ENCODE data around the gene KCNIP2. TPM values are rescaled to one million over a fixed set of nuclear protein-coding genes. Genes with fewer than 3 reads are reported as not detected.
"Not testable (repeated sequence)": the region's sequence is repeated elsewhere in the genome, so short reads cannot be mapped to it uniquely, and the experiment has no call there.

KCNIP2 gene
- total and polyA plus RNA-seq, 7 experiments from 2014 or later, result 0.27 to 6.3 (median 2.4) TPM; not detected in 1

- Histone ChIP-seq H3K27ac (ENCODE audit: low read depth, low read length) (peak overlapping the region; percentile 22), H3K36me3 (ENCODE audit: control insufficient read depth in 2 of 3, insufficient read depth in 3 of 3, low read length in 3 of 3) (peaks cover 11 to 82% (median 46%) of the 10 kb centered on the region in 3 experiments), H3K4me1 (ENCODE audit: control insufficient read depth in 2 of 2, insufficient read depth in 2 of 2, low read length in 2 of 2) (peaks cover 0 to 7% of the 10 kb centered on the region in 2 donors), H3K4me3 (ENCODE audit: low read length) (no peak overlapping the region), H3K9me3 (ENCODE audit: control insufficient read depth in 2 of 3, low read length in 3 of 3) (no peaks in the 10 kb centered on the region), H3K27me3 (ENCODE audit: control insufficient read depth in 2 of 2, insufficient read depth in 2 of 2, low read length in 2 of 2) (no peaks in the 10 kb centered on the region)
- H3K4me1 Mint-ChIP-seq, result peaks cover 2 to 44% (median 31%) of the 10 kb centered on the region in 7 donors
- DNase-seq, result no peak
- H3K27me3 Mint-ChIP-seq, result no peaks in the 10 kb centered on the region
- H3K9me3 Mint-ChIP-seq, result no peaks in the 10 kb centered on the region
- CTCF ChIA-PET, result no interaction called here
- no peak for ATAC-seq
- POLR2A ChIA-PET, result interaction anchor here (0.5 to 3.9 kb wide), 3 partner anchors 11 to 29 kb away, joined by 3 to 16 read pairs (median 3); partner anchors contain the start of gene OGA
- intact Hi-C loops (cut with micrococcal nuclease), result loop anchor here in 1 of 2 donors (5.0 kb wide), 1 partner anchor 35 kb away; the partner anchor contains the start of gene KCNIP2
- H3K36me3 Mint-ChIP-seq, result peaks cover 0 to 25% (median 14%) of the 10 kb centered on the region in 5 donors
- peak overlapping the region in 6 of 9 donors; percentile 2 to 80 (median 43) for H3K27ac Mint-ChIP-seq
- H3K4me3 Mint-ChIP-seq, result peak overlapping the region in 1 of 10 donors; percentile 21
Observed at GRCh38 chr10:101807158-101807557, 36.4 kb downstream of the KCNIP2 start.

GRCh38 chr10:101803511-101803910 lies 40.1 kb downstream of the KCNIP2 start:
- Mint-ChIP-seq H3K4me3 (peak overlapping the region in 1 of 10 donors; percentile 18), H3K27ac (peak overlapping the region in 2 of 9 donors; percentile 55 to 59), H3K27me3 (no peaks in the 10 kb centered on the region), H3K9me3 (no peaks in the 10 kb centered on the region), H3K4me1 (peaks cover 15 to 52% (median 44%) of the 10 kb centered on the region in 7 donors), H3K36me3 (peaks cover 3 to 44% (median 31%) of the 10 kb centered on the region in 5 donors)
- H3K27me3 ChIP-seq (ENCODE audit: control insufficient read depth in 2 of 2, insufficient read depth in 2 of 2, low read length in 2 of 2), result no peaks in the 10 kb centered on the region
- no peak overlapping the region for H3K27ac ChIP-seq (ENCODE audit: low read depth, low read length)
- no peak overlapping the region for H3K4me3 ChIP-seq (ENCODE audit: low read length)
- CTCF ChIA-PET, result interaction anchor here (0.7 to 1.0 kb wide), 2 partner anchors 13 to 73 kb away, joined by 3 to 4 read pairs; no protein-coding TSS in a partner anchor
- DNase-seq, result no peak
- peaks cover 3 to 4% of the 10 kb centered on the region in 2 donors for H3K4me1 ChIP-seq (ENCODE audit: control insufficient read depth in 2 of 2, insufficient read depth in 2 of 2, low read length in 2 of 2)
- POLR2A ChIA-PET, result interaction anchor here (0.6 to 0.9 kb wide), 2 partner anchors 11 to 953 kb away, joined by 3 read pairs; no protein-coding TSS in a partner anchor
- no peaks in the 10 kb centered on the region for H3K9me3 ChIP-seq (ENCODE audit: control insufficient read depth in 2 of 3, low read length in 3 of 3)
- ATAC-seq, result no peak
- intact Hi-C loops (cut with micrococcal nuclease), result loop anchor here in 1 of 2 donors (2.0 kb wide), 1 partner anchor 13 kb away; no protein-coding TSS in a partner anchor
- peaks cover 19 to 97% (median 69%) of the 10 kb centered on the region in 3 experiments for H3K36me3 ChIP-seq (ENCODE audit: control insufficient read depth in 2 of 3, insufficient read depth in 3 of 3, low read length in 3 of 3)

DNA sequence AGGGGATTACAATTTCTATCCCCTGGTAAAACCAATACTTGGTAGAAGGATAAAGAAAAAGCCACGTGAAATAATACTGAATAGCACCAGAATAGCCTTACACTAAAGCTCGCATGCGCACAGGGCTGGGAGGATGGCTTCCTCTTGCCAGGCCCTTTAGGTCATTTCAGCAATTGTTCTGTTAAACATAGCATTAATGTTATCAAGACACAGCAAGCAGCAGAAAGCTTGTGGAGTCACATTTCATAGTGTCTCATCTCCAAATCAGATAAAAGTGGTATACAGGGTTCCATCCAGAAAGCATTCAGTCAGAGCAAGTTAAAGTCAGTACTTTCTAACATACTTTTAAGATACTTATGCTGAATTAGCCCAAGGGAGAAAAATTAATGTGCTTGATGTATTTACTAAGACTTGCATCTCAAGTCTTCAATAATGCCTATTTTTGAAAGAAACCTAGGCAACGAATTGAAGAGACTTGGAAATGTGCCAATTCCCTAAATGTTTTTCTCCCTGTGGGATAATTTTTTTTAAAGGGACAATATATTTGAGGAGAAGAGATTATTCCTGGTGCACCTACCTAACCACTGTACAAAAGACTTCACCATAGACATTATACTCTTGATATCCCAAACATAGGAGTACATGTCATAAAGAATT lies 46.1 kb downstream of the KCNIP2 start:
- intact Hi-C loops (cut with micrococcal nuclease), result no loop called here
- Histone ChIP-seq H3K27ac (ENCODE audit: low read depth, low read length) (peak overlapping the region; percentile 12), H3K27me3 (ENCODE audit: control insufficient read depth in 2 of 2, insufficient read depth in 2 of 2, low read length in 2 of 2) (no peaks in the 10 kb centered on the region), H3K9me3 (ENCODE audit: control insufficient read depth in 2 of 3, low read length in 3 of 3) (no peaks in the 10 kb centered on the region), H3K36me3 (ENCODE audit: control insufficient read depth in 2 of 3, insufficient read depth in 3 of 3, low read length in 3 of 3) (peaks cover 36 to 98% (median 80%) of the 10 kb centered on the region in 3 experiments), H3K4me3 (ENCODE audit: low read length) (no peak overlapping the region), H3K4me1 (ENCODE audit: control insufficient read depth in 2 of 2, insufficient read depth in 2 of 2, low read length in 2 of 2) (peaks cover 0 to 5% of the 10 kb centered on the region in 2 donors)
- Mint-ChIP-seq H3K27me3 (no peaks in the 10 kb centered on the region), H3K9me3 (no peaks in the 10 kb centered on the region), H3K36me3 (peaks cover 8 to 68% (median 44%) of the 10 kb centered on the region in 5 donors), H3K4me3 (no peak overlapping the region), H3K27ac (peak overlapping the region in 2 of 9 donors; percentile 51 to 78), H3K4me1 (peaks cover 12 to 58% (median 46%) of the 10 kb centered on the region in 7 donors)
- no peak for DNase-seq
- POLR2A ChIA-PET, result interaction anchor here (0.5 to 2.8 kb wide), 3 partner anchors 21 to 72 kb away, joined by 3 to 7 read pairs (median 4); partner anchors contain the start of gene OGA
- no peak for ATAC-seq
- CTCF ChIA-PET, result interaction anchor here (1.5 kb wide), 1 partner anchor 16 kb away, joined by 3 read pairs; no protein-coding TSS in a partner anchor

DNA sequence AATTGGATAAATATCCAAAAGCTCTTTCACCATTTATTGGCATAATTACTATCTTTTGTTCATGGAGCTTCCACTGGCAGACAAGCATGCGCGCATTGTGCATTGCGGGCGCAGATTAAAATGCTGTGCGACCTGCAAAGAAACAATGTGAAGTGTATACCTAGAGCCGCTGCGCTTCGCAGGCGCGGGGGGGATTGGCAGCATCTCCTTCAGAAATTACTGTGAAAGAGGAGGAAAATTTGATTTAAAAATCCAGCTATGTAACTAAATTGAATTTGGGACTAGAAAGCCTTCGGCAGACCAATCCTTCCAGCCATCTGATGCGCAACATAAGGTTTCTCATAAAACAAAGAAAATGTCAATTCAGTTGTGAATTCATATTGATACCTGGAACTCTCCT lies 50.1 kb downstream of the KCNIP2 start:
- no peak overlapping the region for H3K27ac Mint-ChIP-seq
- H3K36me3 ChIP-seq (ENCODE audit: control insufficient read depth in 2 of 3, insufficient read depth in 3 of 3, low read length in 3 of 3), result peaks cover 32 to 91% (median 64%) of the 10 kb centered on the region in 3 experiments
- H3K4me3 ChIP-seq (ENCODE audit: low read length), result no peak overlapping the region
- no peaks in the 10 kb centered on the region for H3K9me3 Mint-ChIP-seq
- no peaks in the 10 kb centered on the region for H3K9me3 ChIP-seq (ENCODE audit: control insufficient read depth in 2 of 3, low read length in 3 of 3)
- intact Hi-C loops (cut with micrococcal nuclease), result no loop called here
- POLR2A ChIA-PET, result interaction anchor here (3.1 kb wide), 1 partner anchor 25 kb away, joined by 11 read pairs; the partner anchor contains the start of gene OGA
- DNase-seq, result no peak
- peaks cover 0 to under 1% of the 10 kb centered on the region in 2 donors for H3K4me1 ChIP-seq (ENCODE audit: control insufficient read depth in 2 of 2, insufficient read depth in 2 of 2, low read length in 2 of 2)
- no peak overlapping the region for H3K4me3 Mint-ChIP-seq
- CTCF ChIA-PET, result interaction anchor here (0.6 to 1.0 kb wide), 2 partner anchors 11 to 31 kb away, joined by 3 to 5 read pairs; no protein-coding TSS in a partner anchor
- no peaks in the 10 kb centered on the region for H3K27me3 Mint-ChIP-seq
- peaks cover 5 to 53% (median 26%) of the 10 kb centered on the region in 5 donors for H3K36me3 Mint-ChIP-seq
- ATAC-seq, result no peak
- no peaks in the 10 kb centered on the region for H3K27me3 ChIP-seq (ENCODE audit: control insufficient read depth in 2 of 2, insufficient read depth in 2 of 2, low read length in 2 of 2)
- H3K27ac ChIP-seq (ENCODE audit: low read depth, low read length), result no peak overlapping the region
- peaks cover 0 to 27% (median 18%) of the 10 kb centered on the region in 7 donors for H3K4me1 Mint-ChIP-seq

DNA sequence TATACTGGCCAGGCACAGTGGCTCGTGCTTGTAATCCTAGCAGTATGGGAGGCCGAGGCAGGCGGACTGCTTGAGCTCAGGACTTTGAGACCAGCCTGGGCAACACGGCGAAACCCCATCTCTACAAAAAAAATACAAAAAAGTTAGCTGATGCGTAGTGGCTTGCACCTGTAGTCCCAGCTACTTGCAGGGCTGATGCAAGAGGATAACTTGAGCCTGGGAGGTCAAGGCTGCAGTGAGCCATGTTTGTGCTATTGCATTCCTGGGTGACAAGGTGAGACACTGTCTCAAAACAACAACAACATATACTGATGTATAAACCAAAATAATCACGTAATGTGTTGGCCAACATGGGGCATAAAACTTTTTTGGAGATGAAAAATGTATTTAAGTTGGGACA lies 53.9 kb downstream of the KCNIP2 start:
- intact Hi-C loops (cut with micrococcal nuclease), result no loop called here
- CTCF ChIA-PET, result no interaction called here
- POLR2A ChIA-PET, result interaction anchor here (1.0 kb wide), 1 partner anchor 28 kb away, joined by 3 read pairs; the partner anchor contains the start of gene OGA

GRCh38 chr10:101789231-101789630 lies 54.4 kb downstream of the KCNIP2 start:
- H3K27me3 Mint-ChIP-seq; intact Hi-C loops (cut with micrococcal nuclease); H3K27ac ChIP-seq (ENCODE audit: low read depth, low read length); CTCF ChIA-PET; H3K9me3 ChIP-seq (ENCODE audit: control insufficient read depth in 2 of 3, low read length in 3 of 3); ATAC-seq; DNase-seq; H3K27me3 ChIP-seq (ENCODE audit: control insufficient read depth in 2 of 2, insufficient read depth in 2 of 2, low read length in 2 of 2); H3K4me3 ChIP-seq (ENCODE audit: low read length); POLR2A ChIA-PET; H3K9me3 Mint-ChIP-seq; H3K4me3 Mint-ChIP-seq; H3K4me1 ChIP-seq (ENCODE audit: control insufficient read depth in 2 of 2, insufficient read depth in 2 of 2, low read length in 2 of 2): not testable (repeated sequence)
- peaks cover 37 to 83% (median 41%) of the 10 kb centered on the region in 3 experiments for H3K36me3 ChIP-seq (ENCODE audit: control insufficient read depth in 2 of 3, insufficient read depth in 3 of 3, low read length in 3 of 3)
- Mint-ChIP-seq H3K36me3 (peaks cover 5 to 38% (median 21%) of the 10 kb centered on the region in 5 donors), H3K4me1 (peaks cover 9 to 29% (median 26%) of the 10 kb centered on the region in 7 donors), H3K27ac (peak overlapping the region in 1 of 9 donors; percentile 46)

More for the DNA sequence above, 53.9 kb downstream of the KCNIP2 start:
- Mint-ChIP-seq H3K4me1 (peaks cover 6 to 27% (median 22%) of the 10 kb centered on the region in 7 donors), H3K9me3 (no peaks in the 10 kb centered on the region), H3K4me3 (no peak overlapping the region), H3K36me3 (peaks cover 5 to 42% (median 25%) of the 10 kb centered on the region in 5 donors), H3K27me3 (no peaks in the 10 kb centered on the region), H3K27ac (peak overlapping the region in 3 of 9 donors; percentile 4 to 46 (median 32))
- ATAC-seq, result no peak
- H3K27ac ChIP-seq (ENCODE audit: low read depth, low read length), result no peak overlapping the region
- no peak overlapping the region for H3K4me3 ChIP-seq (ENCODE audit: low read length)
- peaks cover 37 to 87% (median 42%) of the 10 kb centered on the region in 3 experiments for H3K36me3 ChIP-seq (ENCODE audit: control insufficient read depth in 2 of 3, insufficient read depth in 3 of 3, low read length in 3 of 3)
- no peaks in the 10 kb centered on the region for H3K27me3 ChIP-seq (ENCODE audit: control insufficient read depth in 2 of 2, insufficient read depth in 2 of 2, low read length in 2 of 2)
- H3K9me3 ChIP-seq (ENCODE audit: control insufficient read depth in 2 of 3, low read length in 3 of 3), result no peaks in the 10 kb centered on the region
- DNase-seq, result no peak
- H3K4me1 ChIP-seq (ENCODE audit: control insufficient read depth in 2 of 2, insufficient read depth in 2 of 2, low read length in 2 of 2), result peaks cover 0 to under 1% of the 10 kb centered on the region in 2 donors
